HG03558 (cell line): ENCODE data around the gene ANAPC2.

Experiments
- ATAC-seq: cut with Tn5 transposase; IDR thresholded peaks from one replicate; pipeline ENCODE4 v1.9.1; 2021; ENCODE audit warnings: moderate number of reproducible peaks; ENCODE audit not compliant: unreplicated experiment; ENCODE audit errors: extremely low read depth

Gene ANAPC2

DNA sequence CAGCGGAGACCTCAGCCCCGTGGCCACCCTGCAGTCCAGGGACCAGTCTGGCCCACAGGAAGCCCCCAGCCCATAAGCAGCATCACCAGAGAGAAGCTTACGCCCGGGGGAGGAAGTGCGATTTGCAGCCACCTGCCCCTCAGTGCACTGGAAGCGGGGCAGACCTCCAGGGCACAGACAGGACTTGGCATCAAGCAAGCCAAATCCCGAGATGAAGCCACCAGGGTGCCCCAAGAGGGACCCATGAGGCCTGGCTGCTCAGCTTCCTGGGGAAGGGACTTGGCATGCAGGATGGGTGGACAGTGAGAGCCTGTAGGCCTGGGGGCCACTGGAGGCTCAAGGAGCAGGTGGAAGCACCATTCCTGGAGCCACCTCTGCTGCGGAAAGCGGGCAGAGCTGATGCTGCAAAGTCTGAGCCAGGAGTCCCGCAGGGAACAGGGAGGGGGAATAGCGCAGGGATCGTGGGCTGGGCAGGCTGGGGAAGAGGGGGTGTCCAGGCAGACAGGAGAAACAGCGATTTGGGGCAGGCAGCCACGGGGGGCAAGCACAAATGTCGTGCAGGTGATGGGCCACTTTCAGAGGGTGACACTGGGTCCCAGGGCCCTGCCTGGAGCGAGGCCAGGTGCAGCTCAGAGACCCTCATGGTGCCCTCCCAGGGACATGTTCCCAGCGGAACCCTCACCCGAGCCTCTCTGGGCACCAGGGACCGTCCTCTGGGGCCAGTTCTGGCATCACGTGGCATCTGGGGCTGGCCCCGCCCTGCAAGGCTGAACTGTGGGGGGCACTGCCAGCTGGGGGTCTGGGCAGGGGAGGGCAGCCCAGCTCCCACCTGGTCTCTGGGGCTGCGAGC lies 21.8 kb downstream of the ANAPC2 start:
- no peak for ATAC-seq

DNA sequence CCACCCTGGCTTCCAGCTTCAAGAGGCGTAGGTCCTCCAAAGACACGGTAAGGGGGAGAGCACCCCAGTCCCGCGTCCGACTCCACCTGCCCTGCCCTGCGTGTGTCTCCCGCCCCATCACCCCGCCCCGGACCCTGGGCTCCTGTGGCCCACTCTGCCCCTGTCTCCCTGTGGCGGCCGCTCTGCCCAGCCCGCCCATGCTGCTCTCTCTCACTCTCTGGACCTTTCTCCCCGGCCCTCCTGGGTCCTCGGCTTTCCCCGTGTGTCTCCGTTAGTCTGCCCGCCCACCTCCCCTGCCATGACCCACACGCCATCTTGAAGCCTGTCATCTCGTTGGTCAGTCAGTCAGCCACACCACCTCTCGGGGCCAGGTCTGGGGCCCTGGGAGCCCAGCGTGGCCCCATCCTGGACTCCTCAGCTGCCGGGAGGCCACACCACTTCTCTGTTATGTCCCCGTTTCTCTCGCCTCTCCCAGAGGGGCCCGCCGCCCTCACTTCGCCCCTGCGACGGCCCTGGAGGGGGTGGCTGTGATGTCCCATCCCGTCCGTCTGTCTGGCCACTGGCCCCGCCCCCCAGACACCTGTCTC lies 23.0 kb downstream of the ANAPC2 start:
- no peak for ATAC-seq

DNA sequence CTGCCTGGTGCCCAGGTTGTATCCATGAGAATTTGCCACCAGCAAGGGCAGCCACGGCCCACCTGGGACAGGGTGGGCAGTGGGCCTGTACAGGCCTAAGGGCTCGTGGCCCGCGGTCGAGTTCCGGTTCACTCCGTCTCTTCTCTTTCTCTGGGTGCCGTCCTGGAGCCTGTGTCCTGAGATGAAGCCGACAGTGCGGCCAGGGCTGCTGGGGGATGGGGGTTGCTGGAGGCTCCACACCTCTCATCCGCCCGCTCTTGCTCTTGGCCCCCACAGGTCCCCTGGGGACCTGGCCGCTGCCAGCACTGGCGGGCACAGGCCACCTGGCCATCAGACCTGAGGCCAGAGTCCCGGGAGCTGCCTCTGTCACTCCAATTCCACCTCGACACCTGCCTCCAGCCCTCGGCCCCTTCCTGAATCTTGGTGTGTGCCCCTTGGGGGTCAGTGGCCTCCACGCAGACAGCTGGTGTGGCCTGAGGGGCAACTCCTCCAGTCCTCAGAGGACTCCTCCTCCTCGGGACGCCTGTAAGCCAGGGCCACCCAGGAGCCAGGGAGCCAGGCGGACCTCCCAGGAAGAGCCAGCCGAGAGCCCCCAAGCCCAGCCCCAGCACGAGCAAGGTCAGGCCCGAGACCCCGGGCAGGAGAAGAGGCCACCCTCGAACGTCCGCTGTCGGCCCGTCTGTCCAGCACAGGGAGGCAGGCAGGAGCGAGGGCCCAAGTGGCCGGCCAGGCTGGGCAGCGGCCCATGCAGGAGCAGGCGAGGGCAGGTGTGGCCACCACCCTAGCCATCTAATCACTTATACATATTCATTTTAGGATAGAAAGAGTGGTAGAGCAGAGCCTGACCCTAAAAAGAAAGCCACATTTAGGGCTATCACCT lies 23.8 kb downstream of the ANAPC2 start:
- ATAC-seq = no peak

DNA sequence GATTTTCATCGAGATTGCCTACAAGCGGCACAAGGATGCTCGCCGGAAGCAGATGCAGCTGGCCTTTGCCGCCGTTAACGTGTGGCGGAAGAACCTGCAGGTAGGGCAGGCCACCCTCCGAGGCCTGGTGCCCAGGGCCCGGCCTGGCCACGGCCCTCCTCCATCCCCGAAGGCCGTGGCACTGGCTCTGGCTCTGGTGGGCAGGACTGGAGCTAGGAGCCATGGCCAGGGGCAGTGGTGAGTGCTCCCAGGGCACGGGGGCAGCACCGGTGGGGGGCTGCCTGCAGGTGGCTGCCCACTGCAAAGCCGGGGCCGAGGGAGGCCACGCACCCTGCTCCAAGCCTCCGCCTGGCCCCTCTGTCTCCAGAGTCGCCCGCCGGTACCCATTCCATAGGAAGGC lies 24.6 kb downstream of the ANAPC2 start:
- no peak for ATAC-seq

DNA sequence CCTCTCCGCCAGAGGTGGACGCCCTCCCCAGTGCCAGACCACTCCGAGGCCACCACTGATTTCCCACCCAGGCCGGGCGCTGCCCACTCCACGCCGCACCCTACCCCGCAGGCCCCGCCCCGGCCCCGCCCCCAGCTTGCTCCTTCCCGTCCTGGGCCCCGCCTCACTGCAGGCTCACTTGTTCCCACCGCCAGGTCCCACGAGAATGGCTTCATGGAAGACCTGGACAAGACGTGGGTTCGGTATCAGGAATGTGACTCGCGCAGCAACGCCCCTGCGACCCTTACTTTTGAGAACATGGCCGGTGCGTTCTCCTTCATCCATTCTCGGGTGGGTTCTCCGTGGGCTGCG lies 25.0 kb downstream of the ANAPC2 start:
- no peak for ATAC-seq

DNA sequence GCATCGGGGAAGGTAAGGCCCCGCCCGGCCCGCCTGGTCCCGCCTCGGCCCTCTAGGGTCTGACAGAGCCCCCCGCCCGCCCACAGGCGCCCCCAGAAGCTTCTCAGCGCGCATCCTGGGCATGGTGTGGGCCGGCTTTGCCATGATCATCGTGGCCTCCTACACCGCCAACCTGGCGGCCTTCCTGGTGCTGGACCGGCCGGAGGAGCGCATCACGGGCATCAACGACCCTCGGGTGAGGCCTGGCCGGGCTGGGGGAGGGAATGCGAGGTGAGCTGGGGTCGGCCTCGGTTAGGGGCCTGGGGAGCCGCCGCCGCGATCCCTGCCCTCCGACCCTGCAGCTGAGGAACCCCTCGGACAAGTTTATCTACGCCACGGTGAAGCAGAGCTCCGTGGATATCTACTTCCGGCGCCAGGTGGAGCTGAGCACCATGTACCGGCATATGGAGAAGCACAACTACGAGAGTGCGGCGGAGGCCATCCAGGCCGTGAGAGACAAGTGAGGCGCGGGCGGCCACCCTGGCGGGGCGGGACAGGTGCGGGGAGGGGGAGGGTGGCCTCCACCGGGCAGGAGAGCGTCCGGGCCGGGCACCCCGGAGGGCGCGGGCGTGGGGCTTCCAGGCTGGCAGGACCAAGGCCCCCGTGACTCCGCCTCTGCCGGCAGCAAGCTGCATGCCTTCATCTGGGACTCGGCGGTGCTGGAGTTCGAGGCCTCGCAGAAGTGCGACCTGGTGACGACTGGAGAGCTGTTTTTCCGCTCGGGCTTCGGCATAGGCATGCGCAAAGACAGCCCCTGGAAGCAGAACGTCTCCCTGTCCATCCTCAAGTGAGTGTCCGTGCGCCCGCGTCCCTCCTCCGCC lies 25.6 kb downstream of the ANAPC2 start:
- ATAC-seq = no peak

DNA sequence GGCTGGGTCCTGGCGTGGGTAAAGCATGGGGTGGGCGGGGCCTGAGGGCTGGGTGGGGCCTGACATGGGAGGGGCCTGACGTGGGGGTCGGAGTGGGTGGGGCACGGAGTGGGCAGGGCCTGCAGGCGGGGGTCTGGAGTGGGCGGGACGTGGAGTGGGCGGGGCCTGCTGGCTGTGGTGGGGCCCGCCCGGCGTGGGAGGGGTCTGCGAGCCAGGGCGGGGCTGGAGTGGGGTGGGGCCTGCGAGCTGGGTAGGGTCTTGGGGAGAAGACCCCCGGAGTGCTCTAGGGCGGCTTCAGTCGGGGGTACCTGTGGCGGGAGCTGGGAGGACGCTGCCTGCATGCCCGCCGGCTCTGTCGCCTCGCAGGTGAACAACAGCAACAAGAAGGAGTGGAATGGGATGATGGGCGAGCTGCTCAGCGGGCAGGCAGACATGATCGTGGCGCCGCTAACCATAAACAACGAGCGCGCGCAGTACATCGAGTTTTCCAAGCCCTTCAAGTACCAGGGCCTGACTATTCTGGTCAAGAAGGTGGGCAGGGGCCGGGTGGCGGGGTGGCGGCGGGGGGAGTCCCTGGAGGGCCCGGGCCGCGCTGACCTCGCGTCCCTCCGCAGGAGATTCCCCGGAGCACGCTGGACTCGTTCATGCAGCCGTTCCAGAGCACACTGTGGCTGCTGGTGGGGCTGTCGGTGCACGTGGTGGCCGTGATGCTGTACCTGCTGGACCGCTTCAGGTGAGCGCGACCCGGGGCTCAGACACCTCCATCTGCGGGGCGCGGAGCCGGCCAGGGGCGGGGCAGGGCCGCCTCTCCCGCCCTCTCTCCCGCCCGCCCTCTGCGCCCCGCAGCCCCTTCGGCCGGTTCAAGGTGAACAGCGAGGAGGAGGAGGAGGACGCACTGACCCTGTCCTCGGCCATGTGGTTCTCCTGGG lies 26.5 kb downstream of the ANAPC2 start:
- no peak for ATAC-seq

DNA sequence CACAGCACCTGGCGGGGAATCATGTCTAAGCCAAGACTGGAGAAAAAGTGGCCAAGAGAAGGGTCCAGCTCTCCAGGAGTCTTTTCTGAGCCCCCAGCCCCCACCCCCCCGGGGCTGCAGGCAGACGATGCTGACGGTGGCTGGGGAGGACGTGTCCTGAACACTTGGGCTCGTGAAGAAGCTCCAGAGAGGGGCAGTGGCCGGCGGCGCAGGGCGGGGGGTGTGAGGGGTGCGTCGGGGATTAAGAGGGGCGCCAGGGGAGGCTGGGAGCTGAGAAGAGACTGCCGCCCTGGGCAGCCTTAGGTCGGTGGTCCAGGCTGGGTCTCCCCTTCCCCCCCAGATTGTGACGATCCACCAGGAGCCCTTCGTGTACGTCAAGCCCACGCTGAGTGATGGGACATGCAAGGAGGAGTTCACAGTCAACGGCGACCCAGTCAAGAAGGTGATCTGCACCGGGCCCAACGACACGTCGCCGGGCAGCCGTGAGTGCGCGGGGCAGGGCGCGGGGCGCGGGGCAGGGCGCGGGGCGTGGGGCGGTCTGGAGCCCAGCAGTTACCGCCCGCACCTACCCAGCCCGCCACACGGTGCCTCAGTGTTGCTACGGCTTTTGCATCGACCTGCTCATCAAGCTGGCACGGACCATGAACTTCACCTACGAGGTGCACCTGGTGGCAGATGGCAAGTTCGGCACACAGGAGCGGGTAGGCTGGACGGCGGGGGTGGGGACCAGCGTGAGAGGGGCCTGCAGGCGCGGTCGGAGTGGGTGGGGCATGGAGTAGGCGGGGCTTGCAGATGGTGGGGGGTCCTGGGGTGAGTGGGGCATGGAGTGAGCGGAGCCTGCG lies 27.4 kb downstream of the ANAPC2 start:
- no peak for ATAC-seq

DNA sequence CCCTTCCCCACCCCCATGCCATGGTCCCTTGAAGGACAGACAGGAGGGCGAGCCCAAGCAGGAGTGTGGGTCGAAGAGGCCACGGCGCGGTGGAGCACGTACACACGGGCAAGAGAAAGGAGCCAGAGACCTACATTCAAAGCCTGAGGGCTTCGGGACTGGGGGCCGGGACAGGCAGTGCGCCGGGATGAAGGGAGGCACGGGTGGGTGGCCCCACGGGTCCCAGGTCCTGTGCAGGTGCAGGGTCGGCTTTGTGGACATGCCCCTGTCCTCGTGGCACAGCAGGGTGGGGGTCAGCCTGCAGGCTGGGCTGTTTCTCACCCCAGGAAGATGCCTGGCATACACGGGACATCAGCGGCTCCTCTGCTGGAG lies 28.3 kb downstream of the ANAPC2 start:
- no peak for ATAC-seq

DNA sequence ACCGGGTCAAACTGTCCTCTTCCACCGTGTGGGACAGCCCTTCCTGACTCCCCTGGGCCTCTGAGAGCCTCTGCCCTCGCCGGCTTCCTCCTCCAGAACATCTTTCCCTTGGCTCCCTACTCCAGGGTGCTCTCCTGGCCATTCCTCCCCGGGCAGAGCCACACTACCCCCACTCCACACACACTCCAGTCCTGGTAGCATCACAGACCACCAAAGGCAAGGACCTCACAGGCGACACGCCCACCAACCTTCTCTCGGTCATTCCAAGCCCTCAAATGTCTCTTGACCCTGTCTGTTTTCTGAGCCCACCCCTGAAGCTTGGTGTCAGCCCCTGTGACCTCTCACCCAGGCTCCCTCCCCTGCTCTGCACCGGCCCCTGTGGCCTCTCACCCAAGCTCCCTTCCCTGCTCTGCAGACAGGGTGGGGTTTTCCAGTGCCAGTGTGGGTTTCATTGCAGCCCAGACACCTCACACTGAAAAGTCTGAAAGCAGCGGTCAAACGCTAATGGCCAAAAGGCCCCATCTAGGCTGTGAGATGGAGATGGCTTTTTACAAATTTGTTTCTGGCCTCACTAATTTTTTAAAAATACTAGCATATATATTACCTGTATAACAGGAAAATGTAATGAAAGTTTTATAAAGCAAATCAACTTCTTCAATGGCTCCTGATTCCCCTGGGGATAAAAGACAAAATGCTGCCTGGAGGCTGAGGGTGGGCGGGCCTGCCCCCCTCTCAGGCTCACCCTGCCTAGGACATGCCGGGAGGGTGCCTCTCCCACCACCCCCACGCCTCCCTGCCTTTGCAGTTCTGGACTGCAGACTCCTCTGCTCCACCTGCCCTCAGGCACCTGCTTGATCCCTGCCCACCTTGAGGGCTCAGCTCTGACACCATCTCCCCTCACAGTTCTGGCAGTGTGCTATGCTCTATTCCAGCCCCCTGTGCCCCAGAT lies 29.0 kb downstream of the ANAPC2 start:
- no peak for ATAC-seq

DNA sequence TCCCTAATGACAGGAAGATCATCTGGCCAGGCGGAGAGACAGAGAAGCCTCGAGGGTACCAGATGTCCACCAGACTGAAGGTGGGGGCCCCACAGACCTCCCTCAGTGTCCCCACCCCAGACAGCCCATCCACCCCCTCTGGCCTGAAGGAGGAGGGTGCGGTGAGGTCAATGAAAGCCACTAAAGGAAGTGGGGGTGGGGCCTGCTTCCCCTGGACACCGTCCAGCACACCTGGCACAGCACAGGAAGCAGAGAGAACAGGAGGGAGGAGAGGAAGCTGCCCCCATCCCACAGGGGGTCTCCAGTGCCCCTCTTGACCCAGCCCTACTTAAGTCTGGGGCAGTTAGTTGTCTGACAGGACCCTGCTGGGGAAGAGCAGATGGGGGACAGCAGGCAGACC lies 29.7 kb downstream of the ANAPC2 start:
- no peak for ATAC-seq

DNA sequence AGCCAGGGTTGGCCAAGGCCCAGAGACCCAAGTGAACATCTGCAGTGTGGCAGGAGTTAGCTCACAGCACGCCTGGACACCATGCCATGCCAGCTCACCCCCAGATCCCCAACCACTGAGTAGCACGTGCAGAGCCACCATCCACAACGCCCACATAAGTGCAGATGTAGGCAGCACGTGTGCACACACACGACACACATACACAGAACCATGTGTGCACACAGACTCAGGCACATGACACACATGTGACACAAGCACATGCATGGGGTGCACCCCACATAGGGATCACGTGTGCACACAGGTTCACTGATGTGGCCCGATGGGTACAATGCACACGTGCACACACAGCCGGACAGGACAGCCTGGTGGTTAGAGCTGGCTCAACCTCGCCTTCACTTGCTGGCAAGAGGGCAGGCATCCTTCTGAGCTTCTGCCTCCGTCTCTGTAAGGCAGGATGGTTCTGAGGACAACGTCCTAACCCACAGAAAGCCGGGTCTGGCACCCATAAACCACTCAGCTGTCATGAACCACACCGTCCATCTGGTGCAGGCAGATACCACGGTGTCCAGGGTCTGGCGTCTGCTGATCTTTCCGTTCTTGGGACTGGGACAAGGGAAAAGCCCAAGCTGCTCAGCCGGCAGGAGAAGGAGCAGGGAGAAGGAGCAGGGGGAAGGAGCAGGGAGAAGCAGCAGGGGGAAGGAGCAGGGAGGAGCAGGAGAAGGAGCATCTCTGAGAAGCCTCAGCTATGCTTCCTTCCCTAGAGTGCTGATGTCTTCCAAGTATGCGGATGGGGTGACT lies 30.5 kb downstream of the ANAPC2 start:
- no peak for ATAC-seq

DNA sequence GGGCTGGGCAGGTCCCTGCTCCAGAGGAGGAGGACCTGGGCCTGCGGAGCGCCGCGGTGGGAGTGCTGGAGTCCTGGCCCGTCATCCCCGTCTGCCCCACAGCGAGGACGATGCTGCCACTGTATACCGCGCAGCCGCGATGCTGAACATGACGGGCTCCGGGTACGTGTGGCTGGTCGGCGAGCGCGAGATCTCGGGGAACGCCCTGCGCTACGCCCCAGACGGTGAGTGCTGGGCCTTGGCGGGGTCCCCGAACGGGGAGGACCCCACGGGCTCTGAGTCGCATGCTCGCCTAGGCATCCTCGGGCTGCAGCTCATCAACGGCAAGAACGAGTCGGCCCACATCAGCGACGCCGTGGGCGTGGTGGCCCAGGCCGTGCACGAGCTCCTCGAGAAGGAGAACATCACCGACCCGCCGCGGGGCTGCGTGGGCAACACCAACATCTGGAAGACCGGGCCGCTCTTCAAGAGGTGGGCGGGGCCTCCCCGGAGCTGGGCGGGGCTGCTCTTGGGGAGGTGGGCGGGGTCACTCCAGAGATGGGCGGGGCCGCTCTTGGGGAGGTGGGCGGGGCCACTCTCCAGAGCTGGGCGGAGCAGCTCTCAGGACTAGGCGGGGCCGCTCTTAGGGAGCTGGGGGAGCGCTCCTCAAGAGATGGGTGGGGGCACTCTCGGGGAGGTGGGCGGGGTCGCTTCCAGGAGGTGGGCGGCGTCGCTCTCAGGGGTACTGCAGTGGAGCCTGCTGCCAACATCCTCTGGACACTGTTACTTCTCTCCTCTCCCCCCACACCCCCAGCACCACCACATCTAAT lies 31.6 kb downstream of the ANAPC2 start:
- no peak for ATAC-seq

DNA sequence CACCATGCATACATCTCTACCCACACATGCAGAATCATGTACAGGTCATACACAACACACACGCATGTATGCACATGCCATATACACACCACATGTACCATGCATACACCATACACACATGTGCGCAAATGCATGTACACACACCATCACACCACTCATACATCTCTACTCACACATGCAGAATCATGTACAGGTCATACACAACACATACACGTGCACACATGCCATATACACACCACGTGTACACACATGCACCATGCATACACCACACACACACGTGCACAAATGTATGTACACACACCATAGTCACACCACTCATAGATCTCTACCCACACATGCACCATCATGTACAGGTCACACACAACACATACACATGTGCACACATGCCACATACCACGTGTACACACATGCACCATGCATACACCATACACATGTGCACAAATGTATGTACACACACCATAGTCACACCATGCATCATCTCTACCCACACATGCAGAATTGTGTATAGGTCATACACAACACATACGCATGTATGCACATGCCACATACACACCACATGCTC lies 35.4 kb downstream of the ANAPC2 start:
- no peak for ATAC-seq
